ENCODE measurements around the gene IDH3A. TPM values are rescaled to one million over a fixed set of nuclear protein-coding genes. Genes with fewer than 3 reads are reported as not detected.
A peak's percentile ranks its signal among the peaks of the same experiment; 100 is the strongest.

The IDH3A gene
- total RNA-seq, 2 donors from 2014 or later = 131 to 138 TPM

- no peaks in the 10 kb centered on the region for H3K36me3 Mint-ChIP-seq
- ATAC-seq = no peak
- no peaks in the 10 kb centered on the region for H3K9me3 Mint-ChIP-seq
- DNase-seq (ENCODE audit: low spot score in 2 of 2) = no peak
- H3K27ac Mint-ChIP-seq = no peak overlapping the region
These were observed 56.2 kb downstream of the IDH3A start for GRCh38 chr15:78205337-78205736.

- H3K27ac Mint-ChIP-seq = peak overlapping the region in 1 of 2 donors; percentile 17
- ATAC-seq = no peak
- no peak for DNase-seq (ENCODE audit: low spot score in 2 of 2)
- H3K9me3 Mint-ChIP-seq = no peaks in the 10 kb centered on the region
- H3K36me3 Mint-ChIP-seq = no peaks in the 10 kb centered on the region
These were observed 56.7 kb downstream of the IDH3A start for GRCh38 chr15:78205856-78206255.

GRCh38 chr15:78206326-78207109 lies 57.4 kb downstream of the IDH3A start:
- no peak for ATAC-seq
- Mint-ChIP-seq H3K9me3 (no peaks in the 10 kb centered on the region), H3K36me3 (no peaks in the 10 kb centered on the region), H3K27ac (peak overlapping the region in 1 of 2 donors; percentile 17)
- DNase-seq (ENCODE audit: low spot score in 2 of 2) = no peak

GRCh38 chr15:78207110-78207458 lies 57.9 kb downstream of the IDH3A start:
- Mint-ChIP-seq H3K36me3 (no peaks in the 10 kb centered on the region), H3K9me3 (no peaks in the 10 kb centered on the region), H3K27ac (peak overlapping the region in 1 of 2 donors; percentile 36)
- no peak for ATAC-seq
- no peak for DNase-seq (ENCODE audit: low spot score in 2 of 2)

DNA sequence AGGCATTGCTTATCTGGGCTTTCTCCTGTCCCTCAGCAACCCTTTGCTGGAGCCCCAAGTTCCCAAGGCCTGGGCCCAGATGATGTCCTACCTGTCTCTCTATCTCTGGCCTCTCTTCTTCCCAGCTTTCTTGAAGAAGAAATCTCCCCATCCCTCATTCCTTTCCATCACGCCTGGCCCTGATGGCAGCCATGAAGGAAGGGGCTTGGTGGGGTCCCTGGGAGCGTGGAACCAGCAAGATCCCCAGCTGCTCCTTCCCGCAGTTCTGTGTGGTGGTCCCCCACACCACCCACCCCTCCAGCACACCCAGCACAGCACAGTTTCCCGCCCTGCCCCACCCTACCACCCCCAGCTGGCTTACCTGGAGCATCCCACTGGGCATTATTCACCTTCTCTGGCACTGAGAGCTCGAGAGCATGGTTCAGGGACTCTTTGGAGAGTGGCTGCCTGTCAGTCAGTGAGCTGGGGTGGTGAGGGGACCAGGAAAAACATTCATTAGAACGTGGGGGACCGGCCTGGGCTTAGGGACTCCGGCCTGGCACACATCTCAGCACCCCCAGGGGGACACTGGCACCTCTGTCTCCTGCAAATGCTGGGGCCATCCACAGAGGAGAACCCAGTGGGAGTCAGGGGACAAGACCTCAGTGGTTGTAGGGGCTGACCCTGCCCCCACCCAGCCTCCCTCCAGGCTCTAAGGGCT lies 58.6 kb downstream of the IDH3A start:
- Mint-ChIP-seq H3K27ac (no peak overlapping the region), H3K9me3 (no peaks in the 10 kb centered on the region), H3K36me3 (no peaks in the 10 kb centered on the region)
- no peak for DNase-seq (ENCODE audit: low spot score in 2 of 2)
- ATAC-seq = no peak

DNA sequence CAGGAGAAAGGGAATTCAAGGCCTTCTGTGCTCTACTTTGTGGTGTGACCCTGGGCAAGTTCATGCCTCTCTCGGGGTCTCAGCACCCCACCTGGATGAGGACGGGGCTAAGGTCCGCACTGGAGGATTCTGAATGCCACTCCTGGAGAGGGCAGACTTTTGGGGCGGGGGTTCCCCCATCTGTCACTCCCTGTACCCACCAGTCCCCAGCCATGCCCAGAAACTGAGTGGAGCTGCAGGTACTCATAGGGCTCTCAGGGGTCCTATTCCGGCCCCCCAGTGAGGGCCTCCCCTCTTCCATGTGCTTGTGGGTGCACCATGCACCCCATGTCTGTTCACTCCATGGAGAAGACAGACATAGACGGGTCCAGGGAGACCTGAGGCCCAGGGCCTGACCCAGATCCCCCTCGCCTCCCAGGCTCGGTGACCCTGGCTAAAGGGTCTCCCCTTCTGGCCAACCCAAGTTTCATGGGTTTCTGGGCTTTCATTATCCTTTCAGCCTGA lies 59.2 kb downstream of the IDH3A start:
- no peak overlapping the region for H3K27ac Mint-ChIP-seq
- H3K9me3 Mint-ChIP-seq = no peaks in the 10 kb centered on the region
- ATAC-seq (no peak), DNase-seq (ENCODE audit: low spot score in 2 of 2) (no peak)
- no peaks in the 10 kb centered on the region for H3K36me3 Mint-ChIP-seq

DNA sequence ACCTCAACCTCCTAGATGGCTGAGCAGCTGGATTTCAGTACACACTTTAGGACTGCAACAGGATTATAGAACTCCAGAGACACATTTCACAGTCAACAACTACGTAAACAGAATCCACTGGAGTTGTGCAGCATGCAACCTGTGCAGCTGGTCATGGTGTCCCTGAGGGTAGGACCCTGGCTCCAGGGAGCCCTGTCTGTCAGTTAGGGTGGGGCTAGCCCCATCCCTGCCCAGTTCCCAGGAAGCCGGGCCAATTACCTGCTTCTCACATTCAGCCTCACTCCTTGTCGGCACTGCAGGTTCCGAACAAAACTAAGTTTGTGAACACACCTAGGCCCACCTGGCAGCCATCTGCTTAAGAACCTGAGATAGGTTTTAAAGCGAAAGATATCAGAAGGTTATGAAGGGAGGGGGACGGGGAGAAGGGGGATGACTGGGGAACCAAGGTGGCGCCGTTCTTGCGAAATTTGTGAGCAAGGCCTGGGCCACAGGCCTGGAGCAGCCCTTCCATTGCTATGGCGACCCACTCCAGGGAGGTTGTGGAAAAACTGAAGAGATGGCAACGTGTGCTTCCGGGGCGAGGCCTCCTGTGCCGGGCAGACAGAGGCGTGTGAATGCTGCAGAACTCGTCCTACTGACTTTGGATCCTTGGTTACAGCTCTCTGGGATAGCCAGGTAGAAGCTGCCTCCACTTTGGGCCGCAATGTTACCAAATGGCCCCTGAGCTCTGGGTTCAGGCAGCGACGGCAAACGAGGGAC lies 59.9 kb downstream of the IDH3A start:
- Mint-ChIP-seq H3K36me3 (no peaks in the 10 kb centered on the region), H3K27ac (no peak overlapping the region), H3K9me3 (no peaks in the 10 kb centered on the region)
- ATAC-seq (no peak), DNase-seq (ENCODE audit: low spot score in 2 of 2) (no peak)

DNA sequence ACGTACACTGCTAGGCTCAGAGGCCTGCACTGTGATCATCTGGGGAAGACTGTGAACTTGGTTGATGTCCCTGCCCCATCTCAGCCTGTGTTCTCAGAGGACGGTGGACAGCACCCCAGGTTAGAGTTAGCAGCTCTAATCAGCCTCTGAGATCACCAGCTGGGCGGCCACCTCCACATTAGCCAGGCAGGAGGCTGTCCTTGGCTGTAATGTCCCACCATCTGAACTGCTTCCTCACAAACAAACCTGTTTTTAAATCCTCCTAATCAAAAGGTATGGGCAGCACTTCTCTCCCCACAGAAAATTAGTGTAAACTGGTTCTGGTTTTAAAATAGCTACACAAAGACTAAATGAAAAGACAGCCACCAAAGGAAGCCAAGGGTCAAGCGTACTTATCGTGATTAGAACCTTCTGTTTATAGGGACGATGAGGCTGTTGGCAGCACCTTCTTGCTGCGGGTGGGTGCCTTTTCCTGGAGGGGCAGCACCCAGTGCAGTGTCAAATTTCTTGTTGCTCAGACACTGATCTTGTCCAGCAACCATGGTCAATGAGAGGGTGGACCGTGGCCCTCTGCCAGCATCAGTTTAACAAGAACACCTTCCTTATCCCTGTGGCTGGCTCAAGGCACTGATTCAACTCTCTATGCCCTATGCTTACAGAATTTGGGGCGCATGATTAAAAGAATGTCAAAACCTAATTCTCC lies 60.6 kb downstream of the IDH3A start:
- no peak for ATAC-seq
- no peak overlapping the region for H3K27ac Mint-ChIP-seq
- DNase-seq (ENCODE audit: low spot score in 2 of 2) = no peak
- H3K9me3 Mint-ChIP-seq = no peaks in the 10 kb centered on the region
- H3K36me3 Mint-ChIP-seq = no peaks in the 10 kb centered on the region

DNA sequence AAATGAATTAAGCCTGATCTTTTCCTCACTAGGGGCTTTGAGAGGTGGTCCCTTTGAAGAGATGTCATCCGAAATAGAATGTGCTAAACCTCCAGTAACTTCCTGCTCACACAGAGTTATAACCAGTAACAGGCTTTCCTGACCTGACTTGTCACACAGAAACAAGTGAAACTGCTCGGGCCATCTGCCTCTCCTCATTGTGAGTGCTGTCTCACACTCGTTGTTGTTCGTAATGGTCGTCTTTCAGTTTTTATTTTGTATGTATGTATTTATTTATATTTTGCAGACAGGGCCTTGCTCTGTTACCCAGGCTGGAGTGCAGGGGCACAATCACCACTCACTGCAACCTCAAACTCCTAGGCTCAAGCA lies 61.2 kb downstream of the IDH3A start:
- no peaks in the 10 kb centered on the region for H3K36me3 Mint-ChIP-seq
- no peak for DNase-seq (ENCODE audit: low spot score in 2 of 2)
- H3K9me3 Mint-ChIP-seq = no peaks in the 10 kb centered on the region
- no peak overlapping the region for H3K27ac Mint-ChIP-seq
- ATAC-seq = no peak

DNA sequence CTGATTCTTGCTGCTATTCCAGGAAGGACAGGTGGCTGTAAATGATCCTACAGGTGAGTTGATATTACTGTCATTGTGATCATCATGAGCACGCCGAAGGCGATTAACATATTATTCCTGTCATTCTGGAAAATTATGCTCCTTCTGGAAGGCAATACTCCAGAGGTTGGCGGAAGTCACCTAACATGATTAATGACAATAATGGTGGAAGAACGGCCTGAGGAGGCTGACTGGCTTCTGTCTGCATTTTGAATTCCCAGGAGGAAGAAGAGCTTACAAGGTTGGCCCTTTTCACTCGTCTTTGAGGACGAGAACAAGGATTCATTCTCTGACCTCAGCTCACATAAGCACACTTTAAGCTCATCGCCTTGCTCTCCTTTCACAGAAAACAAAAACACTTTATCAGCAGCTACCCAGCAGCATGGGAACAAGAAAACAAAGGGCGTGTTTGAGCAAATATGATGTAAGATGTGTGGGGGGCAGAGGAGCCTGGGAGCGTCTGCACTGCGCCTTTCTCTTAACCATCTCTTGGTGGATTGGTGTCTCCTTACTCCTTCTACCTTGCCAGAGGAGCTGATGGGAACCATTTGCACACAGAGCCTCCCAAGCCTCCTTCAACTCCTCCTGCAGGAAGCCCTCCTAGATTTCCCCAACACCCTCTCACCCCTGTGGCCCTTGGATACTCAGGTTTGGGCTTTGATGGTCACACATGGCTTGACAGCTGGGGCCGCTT lies 62.2 kb downstream of the IDH3A start:
- ATAC-seq = no peak
- Mint-ChIP-seq H3K36me3 (no peaks in the 10 kb centered on the region), H3K27ac (no peak overlapping the region), H3K9me3 (no peaks in the 10 kb centered on the region)
- no peak for DNase-seq (ENCODE audit: low spot score in 2 of 2)

- H3K36me3 Mint-ChIP-seq = no peaks in the 10 kb centered on the region
- no peak for ATAC-seq
- no peak for DNase-seq (ENCODE audit: low spot score in 2 of 2)
- H3K9me3 Mint-ChIP-seq = no peaks in the 10 kb centered on the region
- peak overlapping the region in 1 of 2 donors; percentile 69 for H3K27ac Mint-ChIP-seq
These were observed 62.8 kb downstream of the IDH3A start for GRCh38 chr15:78212008-78212407.

GRCh38 chr15:78212546-78213424 lies 63.6 kb downstream of the IDH3A start:
- no peak for ATAC-seq

GRCh38 chr15:78213425-78213750 lies 64.2 kb downstream of the IDH3A start:
- Mint-ChIP-seq H3K27ac (no peak overlapping the region), H3K9me3 (no peaks in the 10 kb centered on the region), H3K36me3 (no peaks in the 10 kb centered on the region)
- ATAC-seq (no peak), DNase-seq (ENCODE audit: low spot score in 2 of 2) (no peak)

More at GRCh38 chr15:78212546-78213424, 63.6 kb downstream of the IDH3A start:
- Mint-ChIP-seq H3K9me3 (no peaks in the 10 kb centered on the region), H3K36me3 (no peaks in the 10 kb centered on the region), H3K27ac (no peak overlapping the region)
- DNase-seq (ENCODE audit: low spot score in 2 of 2) = peak in 1 of 2 donors; percentile 41

- no peak overlapping the region for H3K27ac Mint-ChIP-seq
- no peak for ATAC-seq
- no peaks in the 10 kb centered on the region for H3K36me3 Mint-ChIP-seq
- H3K9me3 Mint-ChIP-seq = no peaks in the 10 kb centered on the region
- DNase-seq (ENCODE audit: low spot score in 2 of 2) = no peak
These were observed 64.8 kb downstream of the IDH3A start for GRCh38 chr15:78213956-78214355.

- DNase-seq (ENCODE audit: low spot score in 2 of 2) (no peak), ATAC-seq (no peak)
- Mint-ChIP-seq H3K36me3 (no peaks in the 10 kb centered on the region), H3K27ac (no peak overlapping the region), H3K9me3 (no peaks in the 10 kb centered on the region)
These were observed 67.3 kb downstream of the IDH3A start for GRCh38 chr15:78216276-78217104.
